Neural progenitor cell (in vitro differentiated cells): ENCODE results near the gene TRANK1.

Experiments
- EZH2 ChIP-seq: fragments of 200-600 bp; sonication (generic); IDR thresholded peaks from 2 replicates; pipeline ENCODE4 v1.6.1; 2017; ENCODE audit warnings: antibody characterized with exemption, mild to moderate bottlenecking, moderate library complexity
- TF ChIP-seq, protein P1 (sequence below): fragments of 200-600 bp; sonication (generic); IDR thresholded peaks from 2 replicates; pipeline ENCODE4 v1.5.1; 2017; ENCODE audit warnings: antibody characterized with exemption, mild to moderate bottlenecking

DNA sequence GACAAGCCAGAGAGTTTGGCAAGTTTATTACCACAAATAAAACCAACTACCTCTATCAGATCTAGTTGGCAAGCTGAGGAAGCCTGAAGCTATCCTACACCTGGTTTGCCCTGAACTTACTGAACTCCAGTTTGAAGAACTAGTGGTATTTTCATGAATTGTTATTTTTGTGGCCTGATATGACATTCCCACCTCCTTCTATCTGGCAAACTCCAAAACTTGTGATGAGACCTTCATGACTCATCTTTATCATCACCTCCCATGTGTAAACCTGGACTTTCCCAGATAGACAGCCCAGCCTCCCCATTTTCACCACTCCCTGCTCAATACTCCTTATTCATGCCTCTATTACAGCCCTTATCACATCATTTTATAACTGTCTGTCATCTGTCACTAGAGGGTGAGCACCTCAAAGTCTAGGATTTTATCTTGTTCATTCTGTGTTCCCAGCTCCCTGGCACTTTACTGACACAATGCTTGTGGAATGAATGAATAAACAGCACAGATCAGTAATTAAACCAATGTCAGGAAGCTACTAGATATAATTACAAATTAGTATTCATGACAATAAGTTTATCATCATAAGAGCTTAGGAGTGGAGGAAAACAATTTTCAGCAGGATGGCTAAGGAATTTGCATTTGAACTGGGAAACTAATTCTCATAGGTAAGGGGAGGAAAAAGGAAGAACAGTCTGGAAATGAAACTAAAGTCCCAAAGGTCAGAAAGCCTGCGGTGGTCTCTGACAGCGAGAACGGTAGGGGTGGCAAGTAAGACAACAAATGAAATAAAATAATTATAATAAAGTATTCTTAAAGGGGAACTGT, 13.2 kb upstream of the TRANK1 start:
- TF ChIP-seq EZH2 = no peak
- TF ChIP-seq, protein P1, sequence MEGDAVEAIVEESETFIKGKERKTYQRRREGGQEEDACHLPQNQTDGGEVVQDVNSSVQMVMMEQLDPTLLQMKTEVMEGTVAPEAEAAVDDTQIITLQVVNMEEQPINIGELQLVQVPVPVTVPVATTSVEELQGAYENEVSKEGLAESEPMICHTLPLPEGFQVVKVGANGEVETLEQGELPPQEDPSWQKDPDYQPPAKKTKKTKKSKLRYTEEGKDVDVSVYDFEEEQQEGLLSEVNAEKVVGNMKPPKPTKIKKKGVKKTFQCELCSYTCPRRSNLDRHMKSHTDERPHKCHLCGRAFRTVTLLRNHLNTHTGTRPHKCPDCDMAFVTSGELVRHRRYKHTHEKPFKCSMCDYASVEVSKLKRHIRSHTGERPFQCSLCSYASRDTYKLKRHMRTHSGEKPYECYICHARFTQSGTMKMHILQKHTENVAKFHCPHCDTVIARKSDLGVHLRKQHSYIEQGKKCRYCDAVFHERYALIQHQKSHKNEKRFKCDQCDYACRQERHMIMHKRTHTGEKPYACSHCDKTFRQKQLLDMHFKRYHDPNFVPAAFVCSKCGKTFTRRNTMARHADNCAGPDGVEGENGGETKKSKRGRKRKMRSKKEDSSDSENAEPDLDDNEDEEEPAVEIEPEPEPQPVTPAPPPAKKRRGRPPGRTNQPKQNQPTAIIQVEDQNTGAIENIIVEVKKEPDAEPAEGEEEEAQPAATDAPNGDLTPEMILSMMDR = no peak
